DMS114 treated with DMSO at 0.1 percent for 48 hours (cell line): Measurements from ENCODE around the gene AP1S1.
"Not testable (repeated sequence)": the region's sequence is repeated elsewhere in the genome, so short reads cannot be mapped to it uniquely, and the experiment has no call there.

Source experiments
- DNase-seq: peaks from one replicate; lab custom pipeline; 2025; ENCODE audit not compliant: unreplicated experiment; lab: John Stamatoyannopoulos, UW

Gene AP1S1

DNA sequence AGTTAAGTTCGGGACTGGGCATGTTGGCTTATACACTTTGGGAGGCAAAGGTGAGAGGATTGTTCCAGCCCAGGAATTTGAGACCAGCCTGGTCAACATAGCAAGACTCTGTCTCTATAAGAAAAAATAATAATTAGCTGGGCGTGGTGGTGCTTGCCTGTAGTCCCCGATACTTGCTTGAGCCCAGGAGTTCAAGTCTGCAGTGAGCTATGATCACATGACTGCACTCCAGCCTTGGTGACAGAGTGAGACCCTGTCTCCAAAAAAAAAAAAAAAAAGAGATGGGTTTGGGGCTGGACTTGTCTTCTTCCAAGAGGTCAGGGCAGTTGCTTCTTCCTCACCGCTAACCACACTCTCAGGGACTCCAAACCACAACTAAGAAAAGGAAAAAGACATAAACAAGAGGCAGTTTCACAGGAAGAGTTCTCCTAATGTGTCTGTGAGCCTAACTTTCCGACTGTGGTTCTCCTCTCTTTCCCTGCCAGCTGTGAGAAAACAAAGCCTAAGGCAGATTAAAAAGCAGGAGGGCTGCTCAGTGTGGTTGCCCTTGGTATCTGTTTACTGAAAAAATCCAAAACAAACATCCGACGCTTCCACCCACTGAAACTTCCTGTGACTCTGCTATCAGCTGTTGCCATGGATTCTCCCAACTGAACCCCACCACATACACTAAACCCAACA, 29.8 kb upstream of the AP1S1 start:
- DNase-seq = no peak

DNA sequence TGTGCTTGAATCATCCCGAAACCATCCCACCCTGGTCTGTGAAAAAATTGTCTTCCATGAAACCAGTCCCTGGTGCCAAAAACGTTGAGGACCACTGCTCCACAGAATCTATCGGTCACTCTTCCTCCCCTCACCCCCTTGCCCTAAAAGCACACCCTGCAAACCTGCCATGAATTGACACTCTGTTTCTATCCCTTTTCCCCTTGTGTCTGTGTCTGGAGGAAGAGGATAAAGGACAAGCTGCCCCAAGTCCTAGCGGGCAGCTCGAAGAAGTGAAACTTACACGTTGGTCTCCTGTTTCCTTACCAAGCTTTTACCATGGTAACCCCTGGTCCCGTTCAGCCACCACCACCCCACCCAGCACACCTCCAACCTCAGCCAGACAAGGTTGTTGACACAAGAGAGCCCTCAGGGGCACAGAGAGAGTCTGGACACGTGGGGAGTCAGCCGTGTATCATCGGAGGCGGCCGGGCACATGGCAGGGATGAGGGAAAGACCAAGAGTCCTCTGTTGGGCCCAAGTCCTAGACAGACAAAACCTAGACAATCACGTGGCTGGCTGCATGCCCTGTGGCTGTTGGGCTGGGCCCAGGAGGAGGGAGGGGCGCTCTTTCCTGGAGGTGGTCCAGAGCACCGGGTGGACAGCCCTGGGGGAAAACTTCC, 28.2 kb upstream of the AP1S1 start:
- DNase-seq = no peak

DNA sequence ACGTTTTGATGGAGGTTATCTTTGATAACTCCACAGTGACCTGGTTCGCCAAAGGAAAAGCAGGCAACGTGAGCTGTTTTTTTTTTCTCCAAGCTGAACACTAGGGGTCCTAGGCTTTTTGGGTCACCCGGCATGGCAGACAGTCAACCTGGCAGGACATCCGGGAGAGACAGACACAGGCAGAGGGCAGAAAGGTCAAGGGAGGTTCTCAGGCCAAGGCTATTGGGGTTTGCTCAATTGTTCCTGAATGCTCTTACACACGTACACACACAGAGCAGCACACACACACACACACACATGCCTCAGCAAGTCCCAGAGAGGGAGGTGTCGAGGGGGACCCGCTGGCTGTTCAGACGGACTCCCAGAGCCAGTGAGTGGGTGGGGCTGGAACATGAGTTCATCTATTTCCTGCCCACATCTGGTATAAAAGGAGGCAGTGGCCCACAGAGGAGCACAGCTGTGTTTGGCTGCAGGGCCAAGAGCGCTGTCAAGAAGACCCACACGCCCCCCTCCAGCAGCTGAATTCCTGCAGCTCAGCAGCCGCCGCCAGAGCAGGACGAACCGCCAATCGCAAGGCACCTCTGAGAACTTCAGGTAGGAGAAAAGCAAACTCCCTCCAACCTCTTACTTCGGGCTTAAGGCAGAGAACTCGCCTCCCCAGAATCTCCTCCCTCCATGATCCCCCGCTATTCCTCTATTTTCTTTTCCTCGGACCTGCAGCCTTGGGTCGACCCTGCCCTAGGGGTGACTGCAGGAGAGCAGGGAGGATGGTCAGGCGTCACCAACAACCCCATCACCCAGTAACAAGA, 27.4 kb upstream of the AP1S1 start, which contains the start of gene SERPINE1:
Gene SERPINE1, plus strand, starts transcription at position 454 of the 809 bp plus-strand sequence. CDS start 1,290 bp downstream, outside the sequence.
- no peak for DNase-seq

DNA sequence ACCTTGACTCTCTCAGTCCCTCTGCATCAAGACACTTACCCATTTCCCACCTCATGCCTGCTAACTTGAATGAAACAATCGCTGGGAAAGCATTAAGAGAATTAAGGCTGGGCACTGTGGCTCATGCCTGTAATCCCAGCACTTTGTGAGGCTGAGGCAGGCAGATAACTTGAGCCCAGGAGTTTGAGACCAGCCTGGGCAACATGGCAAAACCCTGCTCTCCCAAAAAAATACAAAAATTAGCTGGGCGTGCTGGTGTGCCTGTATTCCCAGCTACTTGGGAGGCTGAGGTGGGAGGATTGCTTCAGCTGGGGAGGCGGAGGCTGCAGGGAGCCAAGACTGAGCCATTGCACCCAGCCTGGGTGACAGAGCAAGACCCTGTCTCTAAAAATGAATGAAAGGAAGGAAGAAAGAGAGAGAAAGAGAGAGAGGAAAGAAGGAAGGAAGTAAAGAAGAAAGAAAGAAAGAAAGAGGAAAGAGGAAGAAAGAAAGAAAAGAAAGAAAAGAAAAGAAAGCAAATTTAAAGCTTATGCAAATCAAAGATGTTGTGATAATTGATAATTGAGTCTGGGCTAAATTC, 26.7 kb upstream of the AP1S1 start:
- DNase-seq = no peak

DNA sequence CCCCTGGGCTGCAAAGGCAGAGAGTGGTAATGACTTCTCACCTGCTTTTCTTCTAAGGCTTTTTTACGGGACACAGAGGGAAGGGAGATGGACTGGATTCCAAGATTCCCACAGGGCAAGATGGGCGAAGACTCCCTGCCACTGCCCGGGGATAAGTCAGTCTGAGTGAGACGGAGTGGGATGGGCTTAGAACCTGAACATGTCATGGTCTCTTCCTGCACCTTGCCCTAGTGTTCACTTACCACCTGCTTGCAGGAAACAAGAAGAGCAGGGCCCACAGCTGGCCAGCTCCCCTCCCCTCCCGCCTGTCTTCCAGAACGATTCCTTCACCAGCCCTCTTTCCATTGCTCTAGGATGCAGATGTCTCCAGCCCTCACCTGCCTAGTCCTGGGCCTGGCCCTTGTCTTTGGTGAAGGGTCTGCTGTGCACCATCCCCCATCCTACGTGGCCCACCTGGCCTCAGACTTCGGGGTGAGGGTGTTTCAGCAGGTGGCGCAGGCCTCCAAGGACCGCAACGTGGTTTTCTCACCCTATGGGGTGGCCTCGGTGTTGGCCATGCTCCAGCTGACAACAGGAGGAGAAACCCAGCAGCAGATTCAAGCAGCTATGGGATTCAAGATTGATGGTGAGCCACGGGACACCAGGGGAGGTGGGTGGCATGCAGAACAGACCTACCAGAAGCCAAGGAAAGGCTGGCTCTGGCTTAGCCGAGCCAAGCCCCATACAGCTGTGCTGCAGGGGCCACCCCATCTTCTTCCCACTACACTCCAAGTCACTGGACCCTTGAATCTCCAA, 26.0 kb upstream of the AP1S1 start:
- DNase-seq = no peak

DNA sequence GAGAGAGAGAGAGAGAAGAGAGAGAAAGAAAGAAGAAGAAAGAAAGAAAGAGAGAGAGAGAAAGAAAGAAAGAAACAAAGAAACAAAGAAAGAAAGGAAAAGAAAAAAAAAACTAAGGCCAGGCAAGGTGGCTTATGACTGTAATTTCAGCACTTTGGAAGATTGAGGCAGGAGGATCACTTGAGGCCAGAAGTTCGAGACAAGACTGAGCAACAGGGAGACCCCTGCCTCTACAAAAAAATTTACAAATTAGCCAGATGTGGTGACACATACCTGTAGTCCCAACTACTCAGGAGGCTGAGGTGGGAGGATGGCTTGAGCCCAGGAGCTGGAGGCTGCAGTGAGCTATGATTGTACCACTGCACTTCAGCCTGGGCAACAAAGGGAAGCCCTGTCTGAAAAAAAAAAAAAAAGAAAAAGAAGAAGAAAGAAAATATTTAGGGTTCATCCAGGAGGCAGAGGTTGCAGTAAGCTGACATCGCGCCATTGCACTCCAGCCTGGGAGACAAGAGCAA, 24.6 kb upstream of the AP1S1 start:
- DNase-seq = no peak

DNA sequence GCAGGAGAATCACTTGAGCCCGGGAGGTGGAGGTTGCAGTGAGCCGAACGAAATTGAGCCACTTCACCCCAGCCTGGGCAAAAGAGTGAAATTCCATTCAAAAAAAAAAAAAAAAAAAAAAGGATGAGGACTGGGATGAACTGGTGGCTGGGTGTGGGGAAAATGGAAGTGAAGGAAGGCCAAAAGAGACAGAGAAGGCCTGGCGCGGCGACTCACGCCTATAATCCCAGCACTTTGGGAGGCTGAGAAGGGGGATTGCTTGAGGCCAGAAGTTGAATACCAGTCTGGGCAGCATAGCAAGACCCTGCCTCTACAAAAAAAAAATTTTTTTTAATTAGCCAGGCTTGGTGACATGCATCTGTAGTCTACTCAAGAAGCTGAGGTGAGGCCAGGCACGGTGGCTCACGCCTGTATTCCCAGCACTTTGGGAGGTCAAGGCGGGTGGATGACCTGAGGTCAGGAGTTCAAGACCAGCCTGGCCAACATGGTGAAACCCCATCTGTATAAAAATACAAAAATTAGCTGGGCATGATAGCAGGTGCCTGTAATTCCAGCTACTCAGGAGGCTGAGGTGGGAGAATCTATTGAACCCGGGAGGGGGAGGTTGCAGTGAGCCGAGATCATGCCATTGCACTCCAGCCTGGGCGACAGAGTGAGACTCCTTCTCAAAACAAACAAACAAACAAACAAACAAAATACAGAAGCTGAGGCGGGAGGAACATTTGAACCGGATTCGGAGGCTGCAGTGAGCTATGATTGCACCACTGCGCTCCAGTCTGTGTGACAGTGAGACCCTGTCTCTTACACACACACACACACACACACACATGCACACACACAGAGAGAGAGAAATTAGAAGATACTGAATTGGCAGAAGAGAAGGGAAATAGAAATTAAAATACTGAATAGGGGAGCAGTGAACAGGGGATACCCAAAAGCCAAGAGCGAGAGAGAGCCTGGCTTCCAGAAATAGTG, 21.4 kb upstream of the AP1S1 start:
- not testable (repeated sequence) for DNase-seq

DNA sequence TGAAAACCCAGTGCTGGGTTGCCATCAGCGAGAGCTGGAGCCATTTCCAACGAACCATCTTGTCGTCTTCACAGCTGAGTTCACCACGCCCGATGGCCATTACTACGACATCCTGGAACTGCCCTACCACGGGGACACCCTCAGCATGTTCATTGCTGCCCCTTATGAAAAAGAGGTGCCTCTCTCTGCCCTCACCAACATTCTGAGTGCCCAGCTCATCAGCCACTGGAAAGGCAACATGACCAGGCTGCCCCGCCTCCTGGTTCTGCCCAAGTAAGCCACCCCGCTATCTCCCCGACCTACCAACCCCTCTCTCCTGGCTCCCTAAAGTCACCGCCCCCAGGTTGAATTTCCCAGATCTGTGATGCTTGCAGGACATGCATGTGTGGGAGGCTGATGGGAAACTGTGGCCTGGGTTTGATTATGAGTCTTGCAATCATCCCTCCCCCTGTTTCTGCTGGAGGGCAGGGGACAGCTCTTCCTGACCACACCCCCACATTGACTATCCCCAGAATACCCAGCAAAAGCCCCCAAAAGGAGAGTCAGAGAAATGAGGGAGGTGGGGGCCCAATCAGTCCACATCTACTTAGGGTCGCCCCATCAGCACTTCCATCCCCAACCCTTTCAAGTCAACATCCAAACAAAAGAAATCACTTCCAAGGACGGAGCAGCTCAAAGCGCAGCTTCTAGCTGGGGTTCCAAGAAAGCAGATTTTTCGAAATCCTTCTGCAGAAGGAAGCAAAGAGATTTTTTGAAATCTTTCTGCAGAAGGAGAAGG, 20.5 kb upstream of the AP1S1 start:
- no peak for DNase-seq

DNA sequence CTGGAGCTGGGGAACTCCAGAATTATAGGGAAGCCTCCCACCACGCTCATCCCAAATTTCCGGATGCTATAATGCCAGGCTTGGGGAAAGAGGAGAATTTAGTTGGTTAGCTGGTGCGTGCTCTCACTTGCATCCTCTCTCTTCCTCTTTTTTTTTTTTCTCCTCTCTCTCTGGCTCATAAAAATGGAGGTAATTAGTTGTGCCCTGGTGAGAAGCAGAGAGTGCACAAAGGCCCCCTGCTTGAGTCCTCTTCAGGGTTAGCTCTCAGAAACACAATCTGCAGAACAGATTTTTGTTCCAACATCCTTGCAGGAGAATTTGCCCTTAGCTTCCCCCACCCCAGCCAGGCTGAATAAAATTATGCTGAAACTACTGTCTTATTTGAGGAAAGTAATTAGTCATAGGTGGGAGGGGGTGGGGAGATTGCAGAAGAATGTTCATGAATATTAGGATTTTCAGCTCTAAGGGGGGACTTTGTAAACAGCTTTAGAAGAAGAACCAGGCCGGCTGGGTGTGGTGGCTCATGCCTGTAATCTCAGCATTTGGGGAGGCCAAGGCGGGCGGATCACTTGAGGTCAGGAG, 19.8 kb upstream of the AP1S1 start:
- DNase-seq = no peak

DNA sequence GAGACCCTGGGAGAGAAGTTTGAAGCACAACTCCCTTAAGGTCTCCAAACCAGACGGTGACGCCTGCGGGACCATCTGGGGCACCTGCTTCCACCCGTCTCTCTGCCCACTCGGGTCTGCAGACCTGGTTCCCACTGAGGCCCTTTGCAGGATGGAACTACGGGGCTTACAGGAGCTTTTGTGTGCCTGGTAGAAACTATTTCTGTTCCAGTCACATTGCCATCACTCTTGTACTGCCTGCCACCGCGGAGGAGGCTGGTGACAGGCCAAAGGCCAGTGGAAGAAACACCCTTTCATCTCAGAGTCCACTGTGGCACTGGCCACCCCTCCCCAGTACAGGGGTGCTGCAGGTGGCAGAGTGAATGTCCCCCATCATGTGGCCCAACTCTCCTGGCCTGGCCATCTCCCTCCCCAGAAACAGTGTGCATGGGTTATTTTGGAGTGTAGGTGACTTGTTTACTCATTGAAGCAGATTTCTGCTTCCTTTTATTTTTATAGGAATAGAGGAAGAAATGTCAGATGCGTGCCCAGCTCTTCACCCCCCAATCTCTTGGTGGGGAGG, 16.5 kb upstream of the AP1S1 start:
- no peak for DNase-seq

DNA sequence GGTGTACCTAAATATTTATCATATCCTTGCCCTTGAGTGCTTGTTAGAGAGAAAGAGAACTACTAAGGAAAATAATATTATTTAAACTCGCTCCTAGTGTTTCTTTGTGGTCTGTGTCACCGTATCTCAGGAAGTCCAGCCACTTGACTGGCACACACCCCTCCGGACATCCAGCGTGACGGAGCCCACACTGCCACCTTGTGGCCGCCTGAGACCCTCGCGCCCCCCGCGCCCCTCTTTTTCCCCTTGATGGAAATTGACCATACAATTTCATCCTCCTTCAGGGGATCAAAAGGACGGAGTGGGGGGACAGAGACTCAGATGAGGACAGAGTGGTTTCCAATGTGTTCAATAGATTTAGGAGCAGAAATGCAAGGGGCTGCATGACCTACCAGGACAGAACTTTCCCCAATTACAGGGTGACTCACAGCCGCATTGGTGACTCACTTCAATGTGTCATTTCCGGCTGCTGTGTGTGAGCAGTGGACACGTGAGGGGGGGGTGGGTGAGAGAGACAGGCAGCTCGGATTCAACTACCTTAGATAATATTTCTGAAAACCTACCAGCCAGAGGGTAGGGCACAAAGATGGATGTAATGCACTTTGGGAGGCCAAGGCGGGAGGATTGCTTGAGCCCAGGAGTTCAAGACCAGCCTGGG, 15.9 kb upstream of the AP1S1 start:
- no peak for DNase-seq

DNA sequence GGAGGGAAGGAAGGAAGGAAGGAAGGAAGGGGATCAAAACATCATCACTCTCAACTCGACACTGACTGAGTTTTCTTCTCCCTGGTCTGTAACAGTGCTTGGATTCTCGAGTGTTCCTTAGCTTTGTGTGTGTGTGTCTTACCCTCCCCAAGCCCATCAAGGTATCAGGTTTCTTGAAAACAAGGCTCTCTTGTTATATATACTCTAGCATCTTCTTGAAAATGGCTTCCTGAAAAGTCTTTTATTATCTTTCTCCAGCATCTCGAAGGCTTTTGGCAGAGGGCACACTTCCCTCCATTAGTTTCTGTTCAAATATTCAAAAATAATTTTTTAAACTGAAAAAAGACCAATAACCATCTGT, 14.0 kb upstream of the AP1S1 start:
- DNase-seq = no peak

DNA sequence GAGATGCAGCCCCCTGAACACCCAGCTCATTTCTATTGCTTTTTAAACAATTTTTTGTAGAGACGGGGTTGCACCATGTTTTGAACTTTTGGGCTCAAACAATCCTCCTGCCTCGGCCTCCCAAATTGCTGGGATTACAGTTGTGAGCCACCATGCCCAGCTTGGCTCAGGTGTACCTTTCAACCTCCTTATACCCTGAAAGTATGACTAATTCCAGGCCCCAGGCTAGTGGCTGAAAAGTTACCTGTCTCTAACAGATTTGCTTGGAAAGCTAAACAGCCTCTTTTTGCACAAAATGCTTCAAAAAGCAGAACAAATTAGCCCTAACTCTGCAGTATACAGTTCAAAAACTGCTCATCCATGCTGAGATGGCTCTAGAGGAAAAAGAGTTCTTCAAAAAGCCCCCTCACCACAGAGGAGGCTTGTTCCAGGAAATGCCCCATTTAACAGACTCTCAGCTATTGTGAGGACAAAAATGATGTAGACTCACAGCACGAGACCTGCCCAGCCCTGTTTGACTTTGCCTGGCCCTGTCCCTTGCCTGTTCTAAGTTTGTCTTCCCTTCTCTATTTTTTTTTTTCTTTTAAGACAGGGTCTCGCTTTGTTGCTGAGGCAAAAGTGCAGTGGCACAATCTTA, 13.4 kb upstream of the AP1S1 start:
- DNase-seq = no peak

DNA sequence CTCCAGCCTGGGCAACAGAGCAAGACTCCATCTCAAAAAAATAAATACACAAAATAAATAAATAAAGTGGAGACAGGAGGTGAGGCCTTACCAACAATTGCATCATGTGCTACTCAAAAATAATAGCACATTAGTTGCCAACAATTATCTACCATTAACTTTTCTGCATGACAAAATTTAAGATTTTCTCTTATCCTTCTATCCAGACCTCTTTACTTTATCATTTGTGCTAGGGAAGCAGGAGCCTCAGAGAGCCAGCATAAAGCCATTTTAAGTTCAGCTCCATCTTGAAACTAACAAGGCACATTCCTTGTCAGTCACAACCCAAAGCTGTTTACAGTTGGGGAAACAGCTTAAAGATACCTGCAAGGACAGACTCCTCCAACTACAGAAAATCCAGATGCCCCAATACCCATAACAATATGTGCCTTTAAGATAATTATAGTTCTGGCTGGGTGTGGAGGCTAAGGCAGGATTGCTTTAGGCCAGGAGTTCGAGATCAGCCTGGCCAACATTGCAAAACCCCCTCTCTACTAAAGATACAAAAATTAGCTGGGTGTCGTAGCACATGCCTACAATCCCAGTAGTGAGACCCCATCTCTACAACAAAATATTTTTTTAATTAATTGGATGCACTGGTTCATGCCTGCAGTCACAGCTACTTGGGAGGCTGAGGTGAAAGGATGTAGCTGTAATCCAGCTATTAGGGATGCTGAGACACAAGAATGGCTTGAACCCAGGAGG, 2.2 kb upstream of the AP1S1 start:
- no peak for DNase-seq

DNA sequence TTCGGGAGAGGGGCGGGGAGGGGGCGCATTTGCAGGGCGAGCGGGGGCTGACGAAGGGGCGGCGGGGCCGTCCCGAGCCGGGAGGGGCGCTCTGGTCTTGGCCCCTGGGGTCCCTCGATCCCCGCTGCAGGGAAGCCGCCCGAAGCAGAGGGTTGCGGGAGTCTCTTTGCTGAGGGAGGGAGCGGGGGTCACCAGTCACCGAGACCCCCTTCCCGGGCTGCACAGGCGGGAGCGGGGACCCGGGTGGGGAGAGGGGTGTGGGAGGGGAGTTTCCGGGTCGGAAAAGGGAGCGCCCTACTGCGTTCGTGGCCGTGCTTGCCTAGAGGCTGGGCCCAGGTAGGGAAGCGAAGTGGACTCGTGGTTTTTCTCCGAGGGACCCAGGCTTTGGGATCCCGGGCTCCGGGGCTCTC, 422 bp downstream of the AP1S1 start:
- DNase-seq = no peak

DNA sequence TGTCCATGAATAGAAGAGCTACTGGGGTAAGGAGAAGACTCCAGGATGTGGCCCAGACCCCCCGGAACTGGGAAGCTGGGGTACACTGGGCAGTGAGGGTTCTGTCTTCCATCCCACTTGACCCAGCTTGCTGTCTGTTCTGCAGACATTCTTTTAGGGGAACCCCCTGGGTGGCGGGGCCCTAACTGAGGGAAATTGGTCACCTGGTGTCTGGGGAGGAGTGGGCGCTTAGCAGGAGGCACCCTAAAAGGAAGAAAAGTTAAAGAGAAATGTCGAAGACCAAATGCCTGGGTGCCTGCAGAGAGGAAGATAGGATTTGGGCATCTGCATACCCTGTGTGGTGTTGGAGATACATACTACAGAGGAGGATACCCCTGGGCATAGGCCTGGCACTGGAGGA, 1.0 kb downstream of the AP1S1 start:
- no peak for DNase-seq
